GM12864 (cell line): Measurements from ENCODE around the gene SORL1.

Experiments
- DNase-seq: peaks from one replicate; pipeline ENCODE4 v3.0.0-alpha.2; 2011; ENCODE audit warnings: low read depth
- H3K4me3 ChIP-seq: 2 replicates; pipeline ENCODE4 v1.5.1; 2011; ENCODE audit warnings: mild to moderate bottlenecking, low read depth, low read length, control low read depth
- CTCF ChIP-seq: IDR thresholded peaks from 2 replicates; pipeline ENCODE4 v1.5.1; 2011; ENCODE audit warnings: low read depth, mild to moderate bottlenecking, moderate library complexity, low read length, control low read depth, inconsistent platforms; ENCODE audit errors: missing control alignments

The SORL1 gene

GRCh38 chr11:121421149-121421901, 30.8 kb upstream of the SORL1 start:
- H3K4me3 ChIP-seq = no peak overlapping the region
- DNase-seq = no peak
- TF ChIP-seq CTCF = peak; percentile 33

- TF ChIP-seq CTCF = no peak
- no peak overlapping the region for H3K4me3 ChIP-seq
- peak; percentile 73 for DNase-seq
Observed at GRCh38 chr11:121422675-121423074, 29.4 kb upstream of the SORL1 start.

- DNase-seq = no peak
Observed at GRCh38 chr11:121425828-121426227, 26.3 kb upstream of the SORL1 start.

GRCh38 chr11:121426476-121427399, 25.4 kb upstream of the SORL1 start:
- H3K4me3 ChIP-seq = peak overlapping the region; percentile 33
- no peak for DNase-seq
- TF ChIP-seq CTCF = peak; percentile 34

More at GRCh38 chr11:121425828-121426227, 26.3 kb upstream of the SORL1 start:
- H3K4me3 ChIP-seq = no peak overlapping the region
- no peak for TF ChIP-seq CTCF

- peak; percentile 1 for TF ChIP-seq CTCF
- peak overlapping the region; percentile 9; the same call in 1 of the 2 replicates for H3K4me3 ChIP-seq
- no peak for DNase-seq
Observed at GRCh38 chr11:121427400-121427744, 24.7 kb upstream of the SORL1 start.

- no peak for TF ChIP-seq CTCF
- DNase-seq = no peak
- no peak overlapping the region for H3K4me3 ChIP-seq
Observed at GRCh38 chr11:121429556-121429955, 22.6 kb upstream of the SORL1 start.
